ENCODE measurements around the gene PCSK4.
"Not testable (repeated sequence)": the region's sequence is repeated elsewhere in the genome, so short reads cannot be mapped to it uniquely, and the experiment has no call there.

PCSK4 gene

GRCh38 chr19:1445932-1446712 lies 44.0 kb downstream of the PCSK4 start:
- no peak for TF ChIP-seq CTCF (IDR thresholded peaks at IDR 0.05; ENCODE audit: extremely low read depth, missing control alignments)
- DNase-seq (ENCODE audit: low spot score) = peak; percentile 76

- TF ChIP-seq CTCF (IDR thresholded peaks at IDR 0.05; ENCODE audit: extremely low read depth, missing control alignments) = peak; percentile 98
- DNase-seq (ENCODE audit: low spot score) = peak; percentile 98
Observed at GRCh38 chr19:1445185-1445931, 44.8 kb downstream of the PCSK4 start.

- DNase-seq (ENCODE audit: low spot score) = no peak
- no peak for TF ChIP-seq CTCF (IDR thresholded peaks at IDR 0.05; ENCODE audit: extremely low read depth, missing control alignments)
Observed at GRCh38 chr19:1441677-1442438, 48.3 kb downstream of the PCSK4 start.

- TF ChIP-seq CTCF (IDR thresholded peaks at IDR 0.05; ENCODE audit: extremely low read depth, missing control alignments) = no peak
- no peak for DNase-seq (ENCODE audit: low spot score)
Observed at GRCh38 chr19:1441022-1441426, 49.1 kb downstream of the PCSK4 start.

GRCh38 chr19:1440418-1440801 lies 49.7 kb downstream of the PCSK4 start:
- no peak for DNase-seq (ENCODE audit: low spot score)
- TF ChIP-seq CTCF (IDR thresholded peaks at IDR 0.05; ENCODE audit: extremely low read depth, missing control alignments) = no peak

GRCh38 chr19:1439525-1440417 lies 50.4 kb downstream of the PCSK4 start:
- not testable (repeated sequence) for DNase-seq (ENCODE audit: low spot score)

- TF ChIP-seq CTCF (IDR thresholded peaks at IDR 0.05; ENCODE audit: extremely low read depth, missing control alignments) = no peak
Observed at GRCh38 chr19:1438933-1439354, 51.2 kb downstream of the PCSK4 start.

More at GRCh38 chr19:1438933-1439354, 51.2 kb downstream of the PCSK4 start:
- DNase-seq (ENCODE audit: low spot score) = no peak

Data from GM20000 (cell line).